Adrenal gland (tissue), 5 donors: ENCODE measurements around the gene KDM4C.

Experiments
- CTCF ChIP-seq, 6 experiments: fragments of 450-650 bp in 4 of 6; fragments of 200-600 bp in 2 of 6; sonication (generic) in 1 of 6; IDR thresholded peaks; 1 replicate in 5 of 6; 2 replicates in 1 of 6; pipeline versions ENCODE4 v1.5.1 to v1.8.0; 2016 to 2021; ENCODE audit warnings: antibody characterized with exemption in 6 of 6, mild to moderate bottlenecking in 2 of 6, moderate library complexity in 1 of 6
- POLR2A ChIP-seq, 2 donors: fragments of 450-650 bp; IDR thresholded peaks; one replicate each; pipeline ENCODE4 v1.6.1; 2017; ENCODE audit warnings: antibody characterized with exemption in 2 of 2, mild to moderate bottlenecking in 2 of 2, moderate library complexity in 1 of 2
- donor health status: DM: no; HTN: no; CAD: no.

GRCh38 chr9:6781476-6781875, 23.7 kb downstream of the KDM4C start:
- TF ChIP-seq CTCF (IDR thresholded peaks at IDR 0.05) (no peak), POLR2A (IDR thresholded peaks at IDR 0.05) (no peak)
